NCI-H187 treated with DMSO at 0.1 percent for 48 hours (cell line): ENCODE results near the gene ADD1.
"Not testable (repeated sequence)": the region's sequence is repeated elsewhere in the genome, so short reads cannot be mapped to it uniquely, and the experiment has no call there.

ENCODE experiments used
- DNase-seq: peaks from one replicate; lab custom pipeline; 2025; lab: John Stamatoyannopoulos, UW

ADD1 gene

DNA sequence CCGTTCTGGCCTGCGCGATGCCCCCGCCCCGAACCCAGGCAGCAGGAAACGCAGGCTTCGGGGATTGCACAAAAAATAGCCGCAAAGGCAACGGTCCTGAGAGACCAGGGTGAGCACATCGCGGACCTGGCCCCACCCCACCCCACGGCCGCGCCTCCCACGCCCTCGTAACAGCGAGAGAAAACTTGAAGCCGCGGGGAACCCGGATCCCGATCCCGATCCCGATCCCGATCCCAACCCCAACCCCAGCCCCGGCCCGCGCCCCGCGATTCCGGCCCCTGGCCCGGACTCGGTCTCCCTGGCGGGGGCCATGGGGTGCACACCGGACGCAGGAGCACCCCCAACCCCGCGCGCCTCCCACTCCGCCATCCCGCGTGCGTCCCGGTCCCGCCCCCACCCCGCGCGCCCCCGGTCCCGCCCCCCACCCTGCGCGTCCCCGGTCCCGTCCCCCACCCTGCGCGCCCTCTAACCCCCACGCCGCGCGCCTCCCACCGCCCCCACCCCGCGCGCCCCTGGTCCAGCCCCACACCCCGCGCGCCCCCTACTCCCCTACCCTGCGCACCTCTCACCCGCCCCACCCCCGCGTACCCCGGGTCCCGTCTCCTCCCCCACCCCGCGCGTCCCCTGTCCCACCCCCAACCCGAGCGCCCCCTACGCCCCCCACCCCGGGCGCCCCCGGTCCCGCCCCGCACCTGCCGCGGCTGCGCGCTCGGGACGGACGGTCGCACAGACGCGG, 90.6 kb downstream of the ADD1 start:
- DNase-seq: no peak

DNA sequence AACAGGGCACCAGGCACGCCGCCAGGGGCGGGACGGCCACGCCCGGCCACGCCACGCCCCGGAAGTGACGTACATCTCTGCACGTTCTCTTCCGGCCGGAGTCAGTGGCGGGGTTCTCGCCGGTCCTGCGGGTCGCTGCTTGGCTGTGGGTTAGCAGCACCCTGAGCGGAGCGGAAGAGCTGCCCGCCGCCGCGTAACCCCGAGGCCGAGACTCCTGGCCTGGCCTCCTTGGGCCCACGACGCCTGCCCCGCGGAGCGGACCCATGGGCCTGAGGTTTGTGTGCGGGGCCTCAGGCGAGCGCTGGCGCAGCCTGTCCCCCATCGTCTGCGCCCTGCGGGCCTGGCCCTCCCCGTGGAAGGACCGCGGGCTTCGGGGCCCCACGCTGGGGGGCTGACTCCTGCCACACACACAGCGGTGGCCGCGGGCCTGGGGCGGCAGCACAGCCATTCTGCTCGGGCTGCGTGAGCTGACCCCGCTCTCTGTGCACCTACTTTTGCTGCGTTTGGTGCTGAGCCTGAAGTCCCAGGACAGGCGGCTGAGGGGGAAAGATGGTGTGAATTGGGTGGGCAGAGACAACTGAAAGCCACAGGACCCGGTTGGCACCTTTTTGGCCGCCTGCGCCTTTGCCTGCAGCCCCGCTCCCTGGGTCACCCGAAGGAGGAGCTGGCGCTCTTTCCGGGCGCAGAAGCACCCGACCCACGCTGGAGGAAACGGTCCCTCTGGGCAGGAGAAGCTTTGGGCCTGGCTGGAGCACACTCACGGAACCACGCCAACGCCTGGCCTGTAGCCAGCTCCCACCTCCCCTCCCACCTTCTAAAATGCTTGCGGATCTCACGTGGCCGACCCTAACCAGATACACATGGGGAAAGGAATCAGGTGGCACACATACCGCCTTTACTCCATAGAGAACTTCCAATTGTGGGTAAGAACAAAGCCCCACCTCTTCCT, 91.4 kb downstream of the ADD1 start:
- peak; percentile 63 for DNase-seq

DNA sequence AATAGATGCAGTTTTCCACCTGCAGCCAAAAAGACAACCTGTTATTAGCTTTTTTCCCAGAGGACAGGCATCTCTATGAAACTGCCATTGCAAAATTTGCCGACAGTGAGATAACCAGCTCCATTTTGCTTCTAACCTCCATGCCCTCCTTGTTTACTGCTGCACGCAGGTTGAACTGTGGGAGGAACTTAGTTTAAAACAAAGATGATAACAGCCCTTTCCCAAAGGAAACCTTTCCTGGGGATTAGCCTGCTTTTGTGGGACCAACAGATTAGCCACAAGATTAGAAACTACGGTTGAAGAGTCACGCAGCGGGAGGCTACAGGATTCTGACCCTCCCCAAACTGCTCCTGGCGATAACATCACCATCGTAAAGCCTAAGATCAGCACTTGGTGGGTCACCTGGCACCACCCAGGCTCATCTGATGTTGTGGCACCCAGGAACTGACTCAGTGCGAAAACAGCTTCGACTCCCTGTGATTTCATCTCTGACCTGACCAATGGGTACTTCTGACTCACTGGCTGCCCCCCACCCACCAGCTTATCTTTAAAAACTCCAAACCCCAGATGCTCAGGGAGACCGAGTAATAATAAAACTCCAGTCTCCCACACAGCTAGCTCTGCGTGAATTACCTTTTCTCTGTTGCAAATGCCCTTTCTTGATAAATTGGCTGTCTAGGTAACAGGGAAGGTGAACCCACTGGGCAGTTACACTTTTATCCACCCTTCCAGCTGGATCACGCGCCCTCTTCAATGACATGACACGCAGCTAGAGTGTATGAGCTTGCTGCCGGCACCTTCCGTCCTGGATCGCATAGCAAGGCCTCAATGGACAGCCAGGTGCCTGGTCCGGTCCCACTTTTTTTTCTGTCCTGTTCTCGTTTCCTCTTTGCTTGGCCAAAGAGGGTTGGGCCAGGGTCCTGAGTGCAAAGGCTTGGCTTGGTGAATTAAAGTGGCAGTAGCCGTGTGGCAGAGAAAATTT, 92.4 kb downstream of the ADD1 start:
- DNase-seq: no peak

DNA sequence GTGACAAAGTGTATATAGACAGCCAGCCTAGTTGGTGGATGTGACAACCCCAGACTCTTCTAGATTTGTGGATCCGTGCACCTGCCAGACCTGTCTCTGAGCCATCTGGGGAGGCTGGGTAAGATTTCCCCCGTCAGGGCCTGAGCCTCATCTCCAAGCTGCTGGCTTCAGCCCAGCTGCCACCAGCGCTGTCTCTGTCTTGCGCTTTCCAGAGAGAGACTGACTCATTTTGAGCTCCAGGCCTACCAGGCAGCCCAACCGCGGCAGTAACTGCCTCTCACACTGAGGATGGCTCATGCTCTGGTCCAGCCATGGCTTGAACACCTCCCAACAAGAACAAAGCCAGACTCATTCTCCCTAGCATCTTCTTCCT, 93.1 kb downstream of the ADD1 start:
- DNase-seq: no peak

DNA sequence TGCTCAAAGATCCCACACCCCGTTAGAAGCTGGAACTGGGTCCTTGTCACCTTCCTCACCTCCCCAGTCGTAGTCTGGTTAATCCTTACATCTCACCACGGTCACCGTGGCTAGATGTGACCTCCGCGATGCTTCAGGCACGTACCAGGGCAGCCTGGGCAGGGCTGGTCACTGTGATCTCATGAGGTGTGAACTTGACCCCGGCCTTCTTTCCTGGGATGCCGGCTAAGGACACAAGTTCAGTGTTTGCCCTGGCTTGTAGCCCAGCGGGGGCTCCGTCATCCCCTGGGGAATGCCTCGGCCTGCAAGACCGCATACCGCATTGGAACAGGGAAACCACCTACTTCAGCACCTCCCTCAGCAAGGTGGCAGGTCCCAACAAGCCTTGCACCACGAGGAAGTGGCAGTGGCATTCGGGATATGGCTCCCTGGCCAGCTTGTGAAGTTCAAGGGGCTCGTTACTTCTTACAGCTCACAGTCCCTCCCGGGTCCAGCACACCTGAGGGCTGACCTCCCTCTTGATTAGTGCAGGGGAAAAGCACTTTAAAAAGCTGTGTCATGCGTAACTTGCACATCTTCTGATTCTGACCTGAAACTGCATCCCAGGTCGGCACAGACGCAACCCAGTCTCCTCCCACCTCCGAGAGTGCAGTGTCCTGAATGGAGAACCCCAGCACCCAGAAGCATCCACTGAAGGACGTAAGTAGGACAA, 93.7 kb downstream of the ADD1 start:
- DNase-seq: no peak

DNA sequence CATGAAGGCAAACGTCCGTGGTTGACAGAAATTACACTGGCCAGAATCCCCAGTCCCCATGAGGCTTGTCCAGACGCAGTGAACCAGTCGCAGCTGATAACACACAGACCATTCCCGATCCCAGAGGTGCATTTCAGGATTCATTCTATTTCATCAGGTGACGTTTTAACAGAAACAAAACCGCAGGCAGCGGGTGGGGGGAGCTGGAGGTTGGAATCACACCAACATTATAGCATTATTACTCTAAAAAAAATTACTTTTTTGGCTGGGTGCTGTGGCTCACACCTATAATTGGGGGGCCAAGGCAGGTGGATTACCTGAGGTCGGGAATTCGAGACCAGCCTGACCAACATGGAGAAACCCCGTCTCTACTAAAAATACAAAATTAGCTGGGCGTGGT, 94.3 kb downstream of the ADD1 start:
- no peak for DNase-seq

DNA sequence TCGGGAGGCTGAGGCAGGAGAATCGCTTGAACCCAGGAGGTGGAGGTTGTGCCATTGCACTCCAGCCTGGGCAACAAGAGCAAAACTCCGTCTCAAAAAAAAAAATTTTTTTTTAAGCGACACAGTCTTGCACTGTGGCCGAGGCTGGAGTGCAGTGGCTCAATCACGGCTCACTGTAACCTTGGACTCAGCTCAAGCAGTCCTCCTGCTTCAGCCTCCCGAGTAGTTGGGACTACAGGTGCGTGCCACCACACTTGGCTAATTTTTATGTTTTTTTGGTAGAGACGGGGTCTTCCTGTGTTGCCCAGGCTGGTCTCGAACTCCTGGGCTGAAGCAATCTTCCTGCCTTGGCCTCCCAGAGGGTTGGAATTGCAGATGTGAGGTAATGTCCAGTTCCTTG, 94.8 kb downstream of the ADD1 start:
- not testable (repeated sequence) for DNase-seq

DNA sequence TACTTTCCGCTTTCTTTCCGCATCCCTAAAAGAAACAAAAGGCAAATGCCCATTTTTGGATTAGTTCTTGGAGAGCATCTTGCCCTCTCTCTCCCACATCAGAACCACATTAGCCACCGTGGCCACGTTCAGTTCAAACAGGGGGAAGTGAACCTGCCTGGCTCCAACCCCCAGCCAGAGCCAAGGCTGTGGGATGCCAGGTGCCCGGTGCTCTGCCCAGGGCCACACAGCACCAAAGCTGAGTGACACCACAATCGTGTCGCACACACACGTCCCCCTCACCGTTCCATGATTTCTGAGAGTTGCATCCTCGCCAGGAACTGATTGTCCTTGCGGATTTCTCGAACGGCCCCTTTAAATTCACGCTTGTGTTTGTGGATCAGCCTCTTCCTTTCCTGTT, 95.3 kb downstream of the ADD1 start:
- no peak for DNase-seq

DNA sequence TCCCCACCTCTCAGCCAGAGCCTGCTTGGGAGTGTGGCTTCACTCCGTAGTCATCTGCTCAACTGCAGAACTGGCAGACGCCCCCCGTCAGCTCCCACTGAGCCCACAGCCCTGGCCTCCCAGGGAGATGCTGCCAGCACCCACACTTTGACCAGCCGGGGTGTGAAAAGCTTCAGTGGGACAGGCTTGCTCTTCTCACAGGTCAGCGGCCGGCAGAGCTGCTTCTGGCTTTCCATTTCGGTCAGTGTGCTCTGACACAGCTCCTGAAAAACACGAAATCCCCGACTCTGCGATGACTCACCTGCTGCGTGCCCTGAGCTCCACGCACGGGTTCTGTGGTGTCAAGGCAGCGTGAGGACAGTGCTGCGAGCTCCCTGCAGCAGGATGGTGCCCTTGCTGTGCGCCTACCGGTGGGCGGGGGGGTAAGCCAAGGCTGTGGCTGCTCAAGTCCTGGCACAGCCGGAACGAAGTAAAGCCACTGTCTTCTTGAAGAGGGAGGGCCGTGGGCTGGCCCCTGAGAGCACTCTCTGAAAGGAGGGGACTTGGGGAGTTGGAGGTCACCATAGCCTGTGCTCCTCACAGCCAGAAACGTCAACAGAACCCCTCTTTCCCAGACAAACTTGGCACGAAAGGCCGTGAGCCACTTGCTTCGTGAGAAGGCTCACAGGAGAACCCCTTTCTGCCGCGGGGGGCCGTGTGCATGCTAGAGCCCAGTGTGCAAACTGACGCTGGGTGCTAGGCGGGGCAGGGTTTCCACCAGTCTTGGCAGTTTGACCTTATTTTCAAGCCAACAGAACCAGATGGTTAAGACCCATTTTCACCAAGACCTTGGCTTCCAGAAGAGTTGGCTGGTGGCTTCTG, 96.0 kb downstream of the ADD1 start:
- no peak for DNase-seq

DNA sequence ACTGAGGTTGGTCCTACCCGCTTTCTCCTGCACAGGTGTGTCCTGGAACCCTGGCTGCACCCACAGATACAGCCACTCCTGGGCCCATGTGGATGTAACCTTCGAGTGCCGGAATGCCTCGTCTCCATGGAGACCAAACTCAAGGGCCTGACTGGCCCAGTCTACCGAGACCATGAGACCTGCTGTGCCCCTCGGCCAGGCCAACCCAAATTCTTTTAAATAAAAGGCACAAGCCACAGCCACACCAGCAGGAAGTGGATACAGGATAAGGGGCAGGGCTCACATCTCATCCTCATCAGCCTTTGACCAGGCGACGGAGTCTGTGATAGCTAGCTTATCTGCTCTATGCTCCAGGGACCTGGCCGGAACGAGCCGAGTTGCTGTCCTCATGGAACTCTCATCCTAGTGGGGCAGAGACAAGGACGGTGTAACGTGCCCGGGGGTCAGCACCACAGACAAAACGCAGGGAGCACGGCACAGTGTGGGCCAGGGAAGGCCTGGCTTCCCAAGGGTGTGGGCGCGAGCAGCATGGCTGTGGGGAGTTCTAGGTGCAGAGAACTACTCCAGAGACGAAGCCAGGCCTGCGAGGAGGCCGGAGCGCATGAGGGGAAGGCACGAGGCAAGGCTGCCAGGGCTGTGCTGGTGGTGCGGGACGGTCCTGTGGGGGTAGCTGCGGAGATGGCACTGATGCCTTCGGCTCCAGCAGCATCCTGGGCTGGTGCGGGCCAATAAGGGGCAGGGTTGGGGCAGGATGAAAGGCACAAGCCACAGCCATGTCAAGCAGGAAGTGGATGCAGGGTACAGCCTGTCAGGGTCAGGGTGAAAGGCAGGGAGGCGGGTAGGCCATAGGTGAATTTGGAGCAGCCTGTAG, 96.9 kb downstream of the ADD1 start:
- DNase-seq: no peak

DNA sequence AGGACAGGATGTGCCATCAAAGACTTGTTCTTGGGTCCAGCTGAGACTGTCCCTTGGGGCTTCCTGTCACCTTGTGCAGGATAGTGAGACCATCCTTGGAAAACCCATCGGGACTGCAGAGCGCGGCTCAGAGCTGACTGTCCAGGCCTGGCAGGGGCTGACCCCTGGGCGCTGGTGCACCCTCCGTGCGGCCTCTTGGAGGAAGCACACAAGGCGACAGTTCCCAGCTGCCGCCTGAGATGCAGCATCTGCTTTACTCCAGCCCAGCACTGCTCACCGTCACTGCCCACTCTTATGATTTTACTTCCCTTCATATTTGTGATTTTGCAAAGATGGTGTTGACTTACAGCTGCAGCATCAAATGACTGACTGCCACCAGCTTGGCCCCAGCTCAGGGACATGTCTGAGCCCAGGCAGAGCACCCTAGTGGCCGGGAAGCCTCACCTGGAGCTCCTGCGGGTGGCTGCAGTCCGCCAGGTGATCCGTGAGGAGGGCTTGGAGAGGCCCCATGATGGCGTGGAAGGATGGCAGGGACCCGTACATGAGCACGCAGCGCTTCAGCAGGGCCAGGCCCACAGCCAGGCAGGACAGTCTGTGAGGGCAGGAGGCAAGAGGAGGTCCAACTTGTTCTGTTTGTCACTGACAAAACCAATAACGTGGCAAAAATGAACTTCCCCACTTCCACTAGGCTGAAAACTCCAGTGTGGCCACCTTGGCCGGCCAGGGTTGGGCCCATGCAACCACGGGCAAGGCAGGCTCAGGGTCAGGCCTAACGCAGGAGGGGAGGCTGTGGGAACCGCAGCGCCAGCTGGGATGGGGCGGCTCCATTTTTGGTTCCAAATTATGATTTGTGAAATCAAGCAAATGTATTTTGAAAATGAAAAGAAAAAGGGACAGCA, 97.7 kb downstream of the ADD1 start:
- no peak for DNase-seq

DNA sequence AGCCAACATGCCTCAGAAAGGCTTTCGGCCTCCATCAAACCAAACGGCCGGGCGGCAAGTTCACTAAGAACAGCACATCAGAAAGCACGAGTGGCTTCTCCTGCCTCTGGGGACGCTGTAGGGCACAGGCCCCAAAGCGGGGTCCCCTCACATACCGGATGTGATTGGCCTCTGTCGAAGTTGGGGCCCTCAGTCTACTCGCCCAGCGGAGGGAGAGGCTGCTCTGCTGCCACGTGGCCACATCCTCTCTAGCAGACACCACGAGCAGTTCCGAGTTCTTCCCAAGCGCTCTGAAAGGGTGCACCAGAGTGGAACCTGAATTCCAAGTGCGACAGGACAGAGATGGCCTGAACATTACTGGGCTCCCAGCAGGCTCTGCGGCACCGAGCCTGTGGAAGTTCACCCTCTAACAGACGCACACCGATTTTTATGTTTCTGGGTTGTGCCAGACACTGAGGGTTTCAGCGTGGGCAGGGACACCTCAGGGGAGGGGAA, 98.4 kb downstream of the ADD1 start:
- no peak for DNase-seq

DNA sequence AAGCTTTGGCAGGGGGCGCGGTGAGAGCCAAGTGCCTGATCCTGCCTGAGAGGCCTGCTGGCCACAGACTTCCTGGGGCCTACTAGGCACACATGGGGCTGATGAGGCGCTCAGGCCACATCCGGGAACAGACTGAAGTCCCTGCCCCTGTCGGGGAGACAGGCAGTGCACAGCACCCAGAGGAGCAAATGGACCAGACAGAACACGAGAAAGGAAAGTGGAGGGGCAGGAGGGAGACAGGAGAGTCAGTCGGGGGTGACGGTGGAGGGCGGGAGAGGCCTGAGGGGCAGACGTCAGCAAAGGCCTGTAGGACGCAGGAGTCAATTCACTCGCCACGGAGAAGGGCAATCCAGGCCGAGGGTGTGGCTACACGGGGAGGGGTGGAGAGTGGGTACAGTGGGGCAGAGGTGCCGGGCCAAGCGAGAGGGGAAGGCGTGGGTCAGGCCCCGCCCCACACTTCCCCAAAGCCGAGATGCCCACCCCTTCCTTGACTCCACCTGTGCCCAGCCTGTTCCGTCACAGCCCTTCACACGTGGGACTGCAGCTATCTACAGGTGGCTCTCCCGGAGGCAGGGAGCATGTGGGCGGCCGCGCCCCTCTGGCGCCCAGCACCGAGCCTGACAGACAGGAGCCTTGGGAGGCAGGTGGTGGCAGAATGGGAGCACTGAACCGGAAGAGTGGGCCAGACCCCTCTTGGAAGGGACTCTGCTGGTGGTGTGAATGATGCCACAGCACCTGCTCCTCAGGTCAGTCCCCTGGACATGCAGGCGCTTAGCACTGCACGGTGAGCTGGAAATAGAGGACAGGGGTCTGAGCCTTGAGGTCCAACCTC, 99.1 kb downstream of the ADD1 start:
- no peak for DNase-seq

DNA sequence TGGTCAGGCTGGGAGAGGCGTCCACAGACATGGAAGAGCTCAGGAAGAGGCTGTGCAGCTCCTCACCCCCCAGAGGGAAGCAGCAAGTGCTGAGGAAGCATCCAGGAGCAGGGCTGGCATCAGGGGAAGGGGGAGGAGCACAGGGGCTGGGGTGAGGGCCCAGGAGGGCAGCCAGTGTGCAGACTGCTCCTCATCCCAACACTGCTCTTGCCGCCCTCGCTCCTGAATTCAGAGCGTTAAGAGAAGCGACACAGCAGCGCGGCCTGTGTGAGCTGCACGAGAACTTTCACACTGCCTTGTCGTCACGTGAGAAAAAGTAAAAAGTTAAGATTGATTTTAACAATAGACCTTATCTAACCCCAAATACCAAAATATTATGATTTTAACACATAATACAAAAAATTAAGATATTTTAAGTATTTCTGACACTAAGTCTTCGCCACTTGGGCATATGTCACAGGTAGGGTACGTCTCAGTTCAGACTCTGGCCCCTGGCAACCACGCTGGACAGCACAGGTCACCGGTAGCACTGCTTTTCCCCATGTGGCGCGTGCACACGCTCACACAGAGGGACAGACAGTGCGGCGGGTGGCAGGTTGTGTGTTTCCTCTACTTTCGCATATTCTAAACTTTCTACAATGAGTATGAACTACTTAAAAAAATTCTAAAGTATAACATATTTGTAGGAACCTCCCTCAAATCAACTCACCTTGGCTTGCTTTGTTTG, 99.9 kb downstream of the ADD1 start:
- no peak for DNase-seq

DNA sequence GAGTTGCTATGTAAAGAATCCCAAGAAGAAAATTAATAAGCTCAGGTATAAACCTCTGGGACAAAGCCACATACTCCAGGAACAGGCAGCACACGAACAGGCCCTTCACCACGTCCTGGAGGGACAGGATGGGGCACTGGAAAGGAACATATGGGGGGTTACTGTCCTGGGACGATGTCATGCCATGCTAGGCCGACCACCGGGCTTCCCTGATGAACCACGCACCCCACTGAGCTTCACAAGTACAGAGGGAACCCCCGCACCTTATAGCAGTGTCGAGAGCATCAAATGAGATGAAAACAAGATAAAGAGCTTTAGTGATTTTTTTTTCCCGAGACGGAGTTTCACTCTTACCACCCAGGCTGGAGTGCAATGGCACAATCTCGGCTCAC, 100.4 kb downstream of the ADD1 start:
- no peak for DNase-seq
